Heart right ventricle (tissue), 16 donors: ENCODE measurements around the gene CADPS2. TPM values are rescaled to one million over a fixed set of nuclear protein-coding genes. Genes with fewer than 3 reads are reported as not detected.

Source experiments
- ATAC-seq, 8 donors: fragments of 200-7000 bp; cut with Tn5 transposase; one replicate each; pipeline ENCODE4 v1.9.1; 2020; ENCODE audit warnings: mild to moderate bottlenecking in 8 of 8, moderate library complexity in 8 of 8, moderate number of reproducible peaks in 1 of 8
- DNase-seq, 2 donors: peaks; one replicate each; pipeline ENCODE4 v3.0.0-alpha.2; 2020
- H3K27ac ChIP-seq, 10 donors: fragments of 200-600 bp; sonication (generic) in 2 of 10; one replicate each; pipeline versions ENCODE4 v1.5.0 to v1.8.0; 2020 to 2022; ENCODE audit warnings: mild to moderate bottlenecking in 3 of 10
- H3K27me3 ChIP-seq, 7 donors: fragments of 200-600 bp; one replicate each; pipeline ENCODE4 v1.8.0; 2021 to 2022; ENCODE audit warnings: mild to moderate bottlenecking in 2 of 7
- H3K36me3 ChIP-seq, 9 donors: fragments of 200-600 bp; sonication (generic) in 1 of 9; one replicate each; pipeline versions ENCODE4 v1.5.0 to v1.8.0; 2020 to 2022; ENCODE audit warnings: mild to moderate bottlenecking in 2 of 9
- H3K4me1 ChIP-seq, 9 donors: fragments of 200-600 bp; sonication (generic) in 1 of 9; one replicate each; pipeline versions ENCODE4 v1.5.0 to v1.8.0; 2020 to 2022; ENCODE audit warnings: mild to moderate bottlenecking in 4 of 9
- H3K4me3 ChIP-seq, 10 donors: fragments of 200-600 bp; sonication (generic) in 2 of 10; one replicate each; pipeline versions ENCODE4 v1.5.0 to v1.8.0; 2020 to 2022; ENCODE audit warnings: mild to moderate bottlenecking in 7 of 10, moderate library complexity in 2 of 10
- H3K9me3 ChIP-seq, 11 donors: fragments of 200-600 bp in 10 of 11; sonication (generic) in 2 of 11; one replicate each; pipeline versions ENCODE4 v1.5.0 to v1.8.0; 2013 to 2022; ENCODE audit warnings: mild to moderate bottlenecking in 2 of 11, control low read depth in 1 of 11, moderate library complexity in 1 of 11
- WGBS, 2 donors: extraction: QIAGEN DNeasy Blood & Tissue Kit; methylation state at CpG; one replicate each; pipeline ENCODE4 v1.1.7; 2013; ENCODE audit warnings: inconsistent platforms in 1 of 2; 5-methylcytosine and 5-hydroxymethylcytosine counted together
- intact Hi-C, 10 donors: fragments of 100-400 bp; cut with DNase I; formaldehyde crosslinking; loops; one replicate each; pipeline versions ENCODE4 v1.11.1 to v1.14.2; 2022
- polyA plus RNA-seq, 2 donors: library from polyadenylated mRNA; stranded (reverse); fragments of 200-250 nt; gene quantifications; one replicate each; pipeline ENCODE4 v1.2.3, GENCODE V29; 2013
- total RNA-seq, 10 donors: library from RNA; stranded (reverse); fragmentation: NEBNext Ultra II Directional in 3 of 10; extraction: Animal tissue kit (Norgen Biotek cat#: 25700) in 3 of 10; gene quantifications; one replicate each; pipeline versions ENCODE4 v1.2.1 to v1.2.4, GENCODE V29; 2021 to 2023
- TF ChIP-seq, protein P1 (sequence below), 9 donors: fragments of 200-600 bp; sonication (generic) in 2 of 9; IDR thresholded peaks; one replicate each; pipeline versions ENCODE4 v1.5.0 to v1.8.0; 2021 to 2022; ENCODE audit warnings: antibody characterized with exemption in 9 of 9, mild to moderate bottlenecking in 5 of 9, moderate library complexity in 1 of 9
- donor health status: Arrhythmogenic right ventricular cardiomyopathy.
- donor health status: ischemic (EF 13 %, LVEDD 7.1; RV severe dilation, severe dysfunction).
- donor health status: healthy with polysubstance abuse.
- donor health status: DM: no; HTN: yes; CAD: no.
- donor health status: DM: no; HTN: no; CAD: no.
- donor health status: ischemic (EF 25% LVEDD 6.9; RV normal size, moderate dysfunction).
- donor health status: ischemic (EF 25% LVEDD 5.7; RV mildly dilated, moderate dysfunction).
- donor health status: healthy.
- donor health status: DM: yes; HTN: yes; CAD: no.
- donor health status: Ischemic cardiomyopathy.
- donor health status: ischemic (EF 35%, LVEDD 5.7; RV mildly dilated, moderate dysfunction).
- donor health status: nonischemic (EF 11% LVEDD 7.7; RV severe dilation, severe dysfunction).
- donor health status: DM: yes; HTN: yes; CAD: no.
- donor health status: PGD.
- donor health status: ischemic (EF 29% LVEDD 5.4; RV normal size, mild dysfunction).
- donor health status: nonischemic (EF 23%, LVEDD 6.1; RV moderate dilation, normal function).

The CADPS2 gene
- total and polyA plus RNA-seq, 12 donors, result 3.6 to 25.7 (median 6.6) TPM

GRCh38 chr7:122438006-122438405 lies 448.3 kb downstream of the CADPS2 start:
- DNase-seq (no peak), ATAC-seq (no peak)
- Histone ChIP-seq H3K27ac (no peak overlapping the region), H3K36me3 (no peaks in the 10 kb centered on the region), H3K27me3 (no peaks in the 10 kb centered on the region), H3K4me1 (peaks cover 0 to 5% (median 0%) of the 10 kb centered on the region in 9 donors), H3K9me3 (no peaks in the 10 kb centered on the region), H3K4me3 (no peak overlapping the region)
- intact Hi-C loops, result no loop called here
- TF ChIP-seq, protein P1, sequence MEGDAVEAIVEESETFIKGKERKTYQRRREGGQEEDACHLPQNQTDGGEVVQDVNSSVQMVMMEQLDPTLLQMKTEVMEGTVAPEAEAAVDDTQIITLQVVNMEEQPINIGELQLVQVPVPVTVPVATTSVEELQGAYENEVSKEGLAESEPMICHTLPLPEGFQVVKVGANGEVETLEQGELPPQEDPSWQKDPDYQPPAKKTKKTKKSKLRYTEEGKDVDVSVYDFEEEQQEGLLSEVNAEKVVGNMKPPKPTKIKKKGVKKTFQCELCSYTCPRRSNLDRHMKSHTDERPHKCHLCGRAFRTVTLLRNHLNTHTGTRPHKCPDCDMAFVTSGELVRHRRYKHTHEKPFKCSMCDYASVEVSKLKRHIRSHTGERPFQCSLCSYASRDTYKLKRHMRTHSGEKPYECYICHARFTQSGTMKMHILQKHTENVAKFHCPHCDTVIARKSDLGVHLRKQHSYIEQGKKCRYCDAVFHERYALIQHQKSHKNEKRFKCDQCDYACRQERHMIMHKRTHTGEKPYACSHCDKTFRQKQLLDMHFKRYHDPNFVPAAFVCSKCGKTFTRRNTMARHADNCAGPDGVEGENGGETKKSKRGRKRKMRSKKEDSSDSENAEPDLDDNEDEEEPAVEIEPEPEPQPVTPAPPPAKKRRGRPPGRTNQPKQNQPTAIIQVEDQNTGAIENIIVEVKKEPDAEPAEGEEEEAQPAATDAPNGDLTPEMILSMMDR (IDR thresholded peaks at IDR 0.05), result no peak
- WGBS, 2 donors, result 36 to 44% methylated on average over 3 of the region's 3 CpGs

GRCh38 chr7:122433765-122434164 lies 452.5 kb downstream of the CADPS2 start:
- 80 to 81% methylated on average over 2 of the region's 2 CpGs for WGBS, 2 donors
- DNase-seq, result no peak

DNA sequence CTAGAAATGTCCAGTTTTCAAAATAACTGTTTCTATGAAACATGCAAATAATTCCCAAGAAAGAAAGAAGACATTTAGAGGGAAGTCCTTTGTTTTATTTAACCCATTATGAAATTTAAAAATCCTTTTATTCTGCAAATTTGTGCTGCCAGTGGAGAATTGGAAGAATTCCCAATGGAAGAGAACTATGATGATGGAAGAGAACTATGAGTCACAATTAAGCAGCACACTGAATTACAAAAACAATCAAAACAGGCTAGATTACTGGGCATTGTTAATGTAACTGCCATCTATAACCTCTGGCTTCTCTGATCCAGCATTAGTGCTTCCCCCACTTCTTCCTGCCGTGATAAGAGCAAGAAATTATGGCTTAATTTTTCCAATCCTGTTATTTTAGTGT lies 455.6 kb downstream of the CADPS2 start:
- Histone ChIP-seq H3K27me3 (no peaks in the 10 kb centered on the region), H3K4me1 (no peaks in the 10 kb centered on the region), H3K4me3 (no peak overlapping the region), H3K27ac (no peak overlapping the region), H3K36me3 (no peaks in the 10 kb centered on the region), H3K9me3 (no peaks in the 10 kb centered on the region)
- TF ChIP-seq, protein P1 (IDR thresholded peaks at IDR 0.05), result no peak
- 48 to 58% methylated on average over 1 of the region's 1 CpG for WGBS, 2 donors
- intact Hi-C loops, result loop anchor here in 1 of 10 donors (1.0 kb wide), 1 partner anchor 14 kb away; no protein-coding TSS in a partner anchor
- ATAC-seq (no peak), DNase-seq (no peak)

More at GRCh38 chr7:122433765-122434164, 452.5 kb downstream of the CADPS2 start:
- H3K36me3 ChIP-seq, result no peaks in the 10 kb centered on the region
- H3K27ac ChIP-seq, result no peak overlapping the region
- ATAC-seq, result no peak
- H3K27me3 ChIP-seq, result no peaks in the 10 kb centered on the region
- H3K4me3 ChIP-seq, result no peak overlapping the region
- TF ChIP-seq, protein P1 (IDR thresholded peaks at IDR 0.05), result no peak
- intact Hi-C loops, result no loop called here
- peaks cover 0 to 5% (median 0%) of the 10 kb centered on the region in 9 donors for H3K4me1 ChIP-seq
- no peaks in the 10 kb centered on the region for H3K9me3 ChIP-seq

- intact Hi-C loops, result no loop called here
- WGBS, 2 donors, result 84 to 93% methylated on average over 2 of the region's 2 CpGs
Measured at GRCh38 chr7:122429926-122430325, 456.3 kb downstream of the CADPS2 start.

More at GRCh38 chr7:122429926-122430325, 456.3 kb downstream of the CADPS2 start:
- DNase-seq, result no peak
- no peaks in the 10 kb centered on the region for H3K27me3 ChIP-seq
- TF ChIP-seq, protein P1 (IDR thresholded peaks at IDR 0.05), result no peak
- H3K4me1 ChIP-seq, result no peaks in the 10 kb centered on the region
- no peaks in the 10 kb centered on the region for H3K9me3 ChIP-seq
- no peak overlapping the region for H3K27ac ChIP-seq
- no peak overlapping the region for H3K4me3 ChIP-seq
- no peak for ATAC-seq
- H3K36me3 ChIP-seq, result no peaks in the 10 kb centered on the region
